Skeletal muscle cell (primary cell): Measurements from ENCODE around the gene RNF183.
"Not testable (repeated sequence)": the region's sequence is repeated elsewhere in the genome, so short reads cannot be mapped to it uniquely, and the experiment has no call there.

Source experiments
- DNase-seq: peaks from one replicate; pipeline ENCODE4 v3.0.0-alpha.2; 2010; ENCODE audit warnings: low read depth
- H3K4me3 ChIP-seq: 2 replicates; pipeline ENCODE4 v1.5.1; 2011; ENCODE audit warnings: low read depth, mild to moderate bottlenecking, control low read depth, low read length, moderate library complexity

Gene RNF183

GRCh38 chr9:113281356-113281755 is 21.8 kb downstream of the RNF183 start:
- DNase-seq = no peak
- no peak overlapping the region for H3K4me3 ChIP-seq

- DNase-seq = no peak
These were observed 24.3 kb downstream of the RNF183 start for GRCh38 chr9:113278840-113279239.

GRCh38 chr9:113275157-113276131 is 27.7 kb downstream of the RNF183 start, which contains the start of the genes CDC26 and PRPF4:
TSS of gene CDC26 (minus strand) at chr9:113275572. CDS start at chr9:113272507, 3,065 bp downstream.
TSS of gene PRPF4 (plus strand) at chr9:113275658. CDS start at chr9:113275744, 86 bp downstream.
- peak; percentile 97 for DNase-seq

More at GRCh38 chr9:113278840-113279239, 24.3 kb downstream of the RNF183 start:
- H3K4me3 ChIP-seq = no peak overlapping the region

GRCh38 chr9:113274474-113275156 is 28.6 kb downstream of the RNF183 start:
- H3K4me3 ChIP-seq = peak overlapping the region; percentile 62
- DNase-seq = peak; percentile 11

More at GRCh38 chr9:113275157-113276131, 27.7 kb downstream of the RNF183 start, which contains the start of the genes CDC26 and PRPF4:
- peak within 1 kb of the TSS; percentile 62 for H3K4me3 ChIP-seq

- no peak for DNase-seq
- no peak overlapping the region for H3K4me3 ChIP-seq
These were observed 33.3 kb downstream of the RNF183 start for GRCh38 chr9:113269871-113270270.

- DNase-seq = no peak
- no peak overlapping the region for H3K4me3 ChIP-seq
These were observed 33.8 kb downstream of the RNF183 start for GRCh38 chr9:113269355-113269754.

- no peak overlapping the region for H3K4me3 ChIP-seq
- DNase-seq = no peak
These were observed 35.1 kb downstream of the RNF183 start for GRCh38 chr9:113267911-113268566.

GRCh38 chr9:113266174-113266573 is 37.0 kb downstream of the RNF183 start:
- DNase-seq = no peak
- H3K4me3 ChIP-seq = no peak overlapping the region

- no peak for DNase-seq
- no peak overlapping the region for H3K4me3 ChIP-seq
These were observed 41.1 kb downstream of the RNF183 start for GRCh38 chr9:113261917-113262671.

GRCh38 chr9:113258282-113258681 is 44.9 kb downstream of the RNF183 start:
- no peak for DNase-seq
- H3K4me3 ChIP-seq = no peak overlapping the region

GRCh38 chr9:113257863-113258262 is 45.3 kb downstream of the RNF183 start:
- no peak overlapping the region for H3K4me3 ChIP-seq
- no peak for DNase-seq

GRCh38 chr9:113255438-113255837 is 47.7 kb downstream of the RNF183 start:
- H3K4me3 ChIP-seq = no peak overlapping the region
- DNase-seq = no peak

- DNase-seq = no peak
- H3K4me3 ChIP-seq = no peak overlapping the region
These were observed 48.2 kb downstream of the RNF183 start for GRCh38 chr9:113254991-113255390.

GRCh38 chr9:113250807-113251206 is 52.4 kb downstream of the RNF183 start:
- no peak for DNase-seq
- H3K4me3 ChIP-seq = no peak overlapping the region

- not testable (repeated sequence) for H3K4me3 ChIP-seq, DNase-seq
These were observed 53.5 kb downstream of the RNF183 start for GRCh38 chr9:113249661-113250060.

- H3K4me3 ChIP-seq = no peak overlapping the region
- DNase-seq = no peak
These were observed 55.5 kb downstream of the RNF183 start for GRCh38 chr9:113247640-113248039.
